HepG2 (cell line): ENCODE data around the gene IRF4.

Experiments used
- CHD2 ChIP-seq: IDR thresholded peaks from 2 replicates; pipeline ENCODE4 v1.6.1; 2011; ENCODE audit warnings: low read depth, low read length, improper control_type of control experiment
- HES4 ChIP-seq: sonication (generic); formaldehyde crosslinking; IDR thresholded peaks from 2 replicates; pipeline ENCODE4 v1.9.0; 2021; ENCODE audit warnings: mild to moderate bottlenecking, missing genetic modification reagents, borderline replicate concordance
- JUN ChIP-seq: sonication (generic); formaldehyde crosslinking; IDR thresholded peaks from 2 replicates; pipeline ENCODE4 v1.4.0; 2020; ENCODE audit warnings: mild to moderate bottlenecking, missing genetic modification reagents
- MAFG ChIP-seq: sonication (generic); formaldehyde crosslinking; IDR thresholded peaks from 2 replicates; pipeline ENCODE4 v1.5.1; 2020; ENCODE audit warnings: mild to moderate bottlenecking, missing genetic modification reagents
- NPAS2 ChIP-seq: sonication (generic); formaldehyde crosslinking; IDR thresholded peaks from 2 replicates; pipeline ENCODE4 v1.8.0; 2022; ENCODE audit warnings: mild to moderate bottlenecking, missing genetic modification reagents, borderline replicate concordance
- NR2F1 ChIP-seq, 2 experiments: fragments of 450-650 bp in 1 of 2; formaldehyde crosslinking in 1 of 2; IDR thresholded peaks; 2 replicates each; pipeline versions ENCODE4 v1.5.0 to v1.6.1; 2016 to 2020; ENCODE audit warnings: mild to moderate bottlenecking in 1 of 2, missing compliant biosample characterization in 1 of 2, missing genetic modification reagents in 1 of 2, moderate library complexity in 1 of 2
- POLR2A ChIP-seq, 2 experiments: IDR thresholded peaks; 2 replicates each; pipeline ENCODE4 v1.6.1; 2011; ENCODE audit warnings: low read depth in 2 of 2, low read length in 2 of 2, mild to moderate bottlenecking in 1 of 2, moderate library complexity in 1 of 2; ENCODE audit not compliant: insufficient read depth in 1 of 2
- SIN3B ChIP-seq: fragments of 150-350 bp; IDR thresholded peaks from 2 replicates; pipeline ENCODE4 v1.6.1; 2014; ENCODE audit warnings: low read length
- TAF15 ChIP-seq: fragments of 200-400 bp; formaldehyde crosslinking; IDR thresholded peaks from one replicate; pipeline ENCODE4 v1.6.1; 2018; ENCODE audit warnings: mild to moderate bottlenecking, low read depth, low read length; ENCODE audit not compliant: poor library complexity, severe bottlenecking
- XRCC5 ChIP-seq: fragments of 200-400 bp; formaldehyde crosslinking; optimal IDR thresholded peaks from 2 replicates; pipeline ENCODE3; 2017; ENCODE audit warnings: mild to moderate bottlenecking, low read length
- TF ChIP-seq, protein P1 (sequence below): sonication (generic); formaldehyde crosslinking; IDR thresholded peaks from 2 replicates; pipeline ENCODE4 v1.5.0; 2020; ENCODE audit warnings: mild to moderate bottlenecking, missing genetic modification reagents, moderate library complexity
- TF ChIP-seq, protein P2 (sequence below): sonication (generic); formaldehyde crosslinking; IDR thresholded peaks from 2 replicates; pipeline ENCODE4 v1.4.0; 2020; ENCODE audit warnings: missing genetic modification reagents

DNA sequence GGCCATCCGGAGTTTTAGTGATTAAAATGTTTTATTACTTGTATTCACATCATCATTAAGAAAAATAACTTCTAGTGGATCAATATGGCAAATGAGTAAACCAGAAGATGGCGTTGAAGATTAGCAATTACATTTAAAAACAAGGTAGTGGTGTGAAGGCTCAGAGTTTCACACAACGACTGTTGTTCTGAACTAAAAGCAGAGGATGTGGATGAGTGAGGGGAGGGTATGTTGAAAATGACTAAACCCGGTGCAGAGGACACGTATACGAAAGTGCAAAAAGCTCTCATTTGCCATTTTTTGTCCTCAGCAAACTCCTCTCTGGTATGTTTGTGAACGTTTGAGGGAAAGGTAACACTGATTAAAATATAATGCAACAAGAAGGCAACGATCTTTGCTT, 1.9 kb upstream of the IRF4 start:
- no peak for TF ChIP-seq POLR2A (IDR thresholded peaks at IDR 0.05; ENCODE audit: insufficient read depth in 1 of 2, low read depth in 2 of 2, low read length in 2 of 2)
- no peak for TF ChIP-seq JUN
- TF ChIP-seq CHD2 = no peak
- TF ChIP-seq XRCC5 = no peak
- TF ChIP-seq TAF15 = no peak
- TF ChIP-seq, protein P1, sequence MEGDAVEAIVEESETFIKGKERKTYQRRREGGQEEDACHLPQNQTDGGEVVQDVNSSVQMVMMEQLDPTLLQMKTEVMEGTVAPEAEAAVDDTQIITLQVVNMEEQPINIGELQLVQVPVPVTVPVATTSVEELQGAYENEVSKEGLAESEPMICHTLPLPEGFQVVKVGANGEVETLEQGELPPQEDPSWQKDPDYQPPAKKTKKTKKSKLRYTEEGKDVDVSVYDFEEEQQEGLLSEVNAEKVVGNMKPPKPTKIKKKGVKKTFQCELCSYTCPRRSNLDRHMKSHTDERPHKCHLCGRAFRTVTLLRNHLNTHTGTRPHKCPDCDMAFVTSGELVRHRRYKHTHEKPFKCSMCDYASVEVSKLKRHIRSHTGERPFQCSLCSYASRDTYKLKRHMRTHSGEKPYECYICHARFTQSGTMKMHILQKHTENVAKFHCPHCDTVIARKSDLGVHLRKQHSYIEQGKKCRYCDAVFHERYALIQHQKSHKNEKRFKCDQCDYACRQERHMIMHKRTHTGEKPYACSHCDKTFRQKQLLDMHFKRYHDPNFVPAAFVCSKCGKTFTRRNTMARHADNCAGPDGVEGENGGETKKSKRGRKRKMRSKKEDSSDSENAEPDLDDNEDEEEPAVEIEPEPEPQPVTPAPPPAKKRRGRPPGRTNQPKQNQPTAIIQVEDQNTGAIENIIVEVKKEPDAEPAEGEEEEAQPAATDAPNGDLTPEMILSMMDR (CRISPR knock-in tag) = no peak
- TF ChIP-seq NPAS2 = no peak
- TF ChIP-seq SIN3B = no peak
- no peak for TF ChIP-seq NR2F1 (CRISPR knock-in tag; IDR thresholded peaks at IDR 0.05)
- no peak for TF ChIP-seq HES4 (CRISPR knock-in tag)
- TF ChIP-seq, protein P2, sequence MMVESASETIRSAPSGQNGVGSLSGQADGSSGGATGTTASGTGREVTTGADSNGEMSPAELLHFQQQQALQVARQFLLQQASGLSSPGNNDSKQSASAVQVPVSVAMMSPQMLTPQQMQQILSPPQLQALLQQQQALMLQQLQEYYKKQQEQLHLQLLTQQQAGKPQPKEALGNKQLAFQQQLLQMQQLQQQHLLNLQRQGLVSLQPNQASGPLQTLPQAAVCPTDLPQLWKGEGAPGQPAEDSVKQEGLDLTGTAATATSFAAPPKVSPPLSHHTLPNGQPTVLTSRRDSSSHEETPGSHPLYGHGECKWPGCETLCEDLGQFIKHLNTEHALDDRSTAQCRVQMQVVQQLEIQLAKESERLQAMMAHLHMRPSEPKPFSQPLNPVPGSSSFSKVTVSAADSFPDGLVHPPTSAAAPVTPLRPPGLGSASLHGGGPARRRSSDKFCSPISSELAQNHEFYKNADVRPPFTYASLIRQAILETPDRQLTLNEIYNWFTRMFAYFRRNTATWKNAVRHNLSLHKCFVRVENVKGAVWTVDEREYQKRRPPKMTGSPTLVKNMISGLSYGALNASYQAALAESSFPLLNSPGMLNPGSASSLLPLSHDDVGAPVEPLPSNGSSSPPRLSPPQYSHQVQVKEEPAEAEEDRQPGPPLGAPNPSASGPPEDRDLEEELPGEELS = no peak
- no peak for TF ChIP-seq MAFG (CRISPR knock-in tag)
